ENCODE results near the gene WDR12. TPM values are rescaled to one million over a fixed set of nuclear protein-coding genes. Genes with fewer than 3 reads are reported as not detected.

The WDR12 gene
- total and polyA plus RNA-seq, 2 donors (not counting 3 experiments of a cell fraction or from before 2014, with no cell fraction given) = 8.5 to 65.6 TPM

- H3K9me3 ChIP-seq (replicated peaks; ENCODE audit: control insufficient read depth, insufficient read depth, low read length) = no peaks in the 10 kb centered on the region
- no peaks in the 10 kb centered on the region for H3K27me3 ChIP-seq (ENCODE audit: control insufficient read depth in 2 of 2, insufficient read depth in 2 of 2, low read length in 2 of 2)
- peak overlapping the region; percentile 56 to 68 (median 65) for H3K4me3 ChIP-seq (replicated peaks in 1 of 3; ENCODE audit: insufficient read depth in 1 of 3, low read depth in 1 of 3, low read length in 3 of 3)
- DNase-seq (ENCODE audit: low read depth, low spot score) (peak; percentile 81), FAIRE-seq (peak; percentile 81)
- POLR2A ChIA-PET = interaction anchor here (1.0 kb wide), 1 partner anchor 235 kb away, joined by 3 read pairs; no protein-coding TSS in a partner anchor
- intact Hi-C loops (cut with micrococcal nuclease) (loop anchor here (1.0 to 5.0 kb wide), 8 partner anchors 38 to 1037 kb away; partner anchors contain the start of genes FAM117B and NBEAL1), dilution Hi-C loops (cut with MboI; ENCODE audit: extremely low pct_ligation_motif_present, low sequenced_read_pairs) (no loop called here)
- BruUV-seq (replicated peaks) = TSS peak; percentile 20
- H2AFZ ChIP-seq (ENCODE audit: low read depth, low read length) = peak overlapping the region; percentile 85
- peaks cover 6% of the 10 kb centered on the region for H3K4me1 ChIP-seq (ENCODE audit: control insufficient read depth, extremely low read depth, insufficient read depth, low read length)
- H3K4me2 ChIP-seq (ENCODE audit: insufficient read depth, low read length) = peak overlapping the region; percentile 68
- TF ChIP-seq POLR2A (IDR thresholded peaks at IDR 0.05; ENCODE audit: low read depth, low read length) (no peak), JUN (IDR thresholded peaks at IDR 0.05; ENCODE audit: borderline replicate concordance, insufficient read depth, insufficient read length, low read depth) (no peak), POLR2AphosphoS5 (IDR thresholded peaks at IDR 0.05; ENCODE audit: insufficient read depth, low read depth, low read length) (no peak), MAX (IDR thresholded peaks at IDR 0.05; ENCODE audit: insufficient read depth, insufficient read length) (no peak), EZH2 (IDR thresholded peaks at IDR 0.05; ENCODE audit: borderline replicate concordance, low read depth, low read length, severe bottlenecking) (no peak), MYC (IDR thresholded peaks at IDR 0.05; ENCODE audit: low read depth, low read length) (no peak), CTCF (IDR thresholded peaks at IDR 0.05; ENCODE audit: extremely low read depth in 1 of 2, insufficient read depth in 1 of 2, low read depth in 1 of 2, low read length in 2 of 2) (peak; percentile 58 to 63)
- no peaks in the 10 kb centered on the region for H4K20me1 ChIP-seq (replicated peaks; ENCODE audit: control insufficient read depth, extremely low read depth, insufficient read depth, low read length)
- H3K36me3 ChIP-seq (ENCODE audit: control insufficient read depth in 2 of 2, extremely low read depth in 1 of 2, insufficient read depth in 2 of 2, low read length in 2 of 2) = no peaks in the 10 kb centered on the region
- peak overlapping the region; percentile 2 for H3K27ac ChIP-seq (ENCODE audit: insufficient read depth, low read depth, low read length)
- no peaks in the 10 kb centered on the region for H3K9me1 ChIP-seq (replicated peaks; ENCODE audit: control insufficient read depth, extremely low read depth, insufficient read depth, low read length)
- CTCF ChIA-PET = interaction anchor here (0.6 to 4.7 kb wide), 26 partner anchors 9 to 1039 kb away, joined by 3 to 97 read pairs (median 4); partner anchors contain the start of genes CARF, FAM117B and WDR12
- H3K79me2 ChIP-seq (ENCODE audit: control insufficient read depth, insufficient read depth, low read length) = no peaks in the 10 kb centered on the region
- peak overlapping the region; percentile 53 for H3K9ac ChIP-seq (replicated peaks; ENCODE audit: extremely low read depth, insufficient read depth, low read length)
Measured at GRCh38 chr2:202870431-202871299, 40.8 kb downstream of the WDR12 start.

Measured in endothelial cell of umbilical vein (primary cell).